ENCODE results near the gene PROZ. TPM values are rescaled to one million over a fixed set of nuclear protein-coding genes. Genes with fewer than 3 reads are reported as not detected.

The PROZ gene
- total and polyA plus RNA-seq, 4 donors: not detected

DNA sequence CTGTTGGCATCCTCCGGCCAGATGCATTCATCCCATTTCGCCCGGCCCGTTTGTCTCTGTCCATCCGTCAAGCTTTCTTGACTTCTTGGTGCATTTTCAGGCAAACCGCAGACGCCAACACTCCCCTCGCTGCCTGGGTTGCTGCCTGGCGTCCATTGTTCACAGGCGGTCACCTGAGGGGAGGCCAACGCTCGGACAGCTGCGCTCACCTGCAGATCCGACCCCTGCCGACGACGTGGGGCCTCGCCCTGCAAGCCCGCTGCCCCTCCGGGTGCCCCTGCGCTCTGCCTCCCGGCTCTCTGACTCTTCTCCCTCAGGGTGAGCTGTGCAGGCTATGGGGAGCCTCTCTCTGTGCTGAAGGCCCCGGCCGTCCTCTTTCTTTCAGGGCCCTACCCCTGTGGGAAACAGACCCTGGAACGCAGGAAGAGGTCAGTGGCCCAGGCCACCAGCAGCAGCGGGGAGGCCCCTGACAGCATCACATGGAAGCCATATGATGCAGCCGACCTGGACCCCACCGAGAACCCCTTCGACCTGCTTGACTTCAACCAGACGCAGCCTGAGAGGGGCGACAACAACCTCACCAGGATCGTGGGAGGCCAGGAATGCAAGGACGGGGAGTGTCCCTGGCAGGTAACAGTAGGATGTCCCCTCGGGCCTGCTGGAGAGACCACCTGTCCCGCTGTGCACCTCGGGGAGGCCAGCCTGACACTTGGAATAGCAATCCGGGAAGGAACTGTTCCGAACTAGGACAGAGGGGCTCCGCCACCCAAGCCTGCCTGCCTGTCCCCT lies 14.8 kb upstream of the PROZ start:
- 87% methylated on average over 39 of the region's 39 CpGs for WGBS, 2 donors
- peaks cover 0 to 2% (median 0%) of the 10 kb centered on the region in 5 donors for H3K4me1 ChIP-seq (ENCODE audit: control insufficient read depth in 5 of 5, insufficient read depth in 5 of 5, low read length in 5 of 5)

DNA sequence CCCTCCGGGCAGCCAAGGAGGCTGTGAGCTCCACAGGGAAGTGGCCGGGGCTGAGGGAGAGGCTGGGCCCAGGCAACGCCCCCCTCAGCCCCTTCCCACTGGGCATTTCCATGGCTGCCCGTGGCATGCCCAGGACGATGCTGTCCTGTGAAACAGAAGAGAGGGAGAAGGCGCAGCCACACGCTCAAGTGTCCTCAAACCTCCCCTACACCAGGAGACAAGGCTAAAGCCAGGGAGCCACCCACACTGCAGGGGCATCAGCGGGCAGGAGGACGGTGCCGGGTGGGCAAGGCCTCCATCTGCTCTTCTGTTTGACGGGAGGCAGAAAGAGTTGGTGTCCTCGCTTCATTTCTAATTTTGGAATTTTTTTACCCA lies 14.2 kb upstream of the PROZ start:
- Histone ChIP-seq H3K27ac (ENCODE audit: low read depth in 1 of 2, low read length in 1 of 2) (no peak overlapping the region), H3K36me3 (ENCODE audit: control insufficient read depth in 4 of 4, insufficient read depth in 4 of 4, low read length in 4 of 4) (peaks cover 0 to 2% (median 0%) of the 10 kb centered on the region in 4 donors), H3K27me3 (ENCODE audit: control insufficient read depth in 3 of 3, insufficient read depth in 3 of 3, low read length in 2 of 3) (no peaks in the 10 kb centered on the region), H3K9ac (ENCODE audit: insufficient read depth in 1 of 2, low read length in 2 of 2) (no peak overlapping the region), H3K4me3 (no peak overlapping the region), H3K9me3 (ENCODE audit: control insufficient read depth in 4 of 4, insufficient read depth in 3 of 4, low read length in 3 of 4) (no peaks in the 10 kb centered on the region), H3K4me1 (ENCODE audit: control insufficient read depth in 5 of 5, insufficient read depth in 5 of 5, low read length in 5 of 5) (no peaks in the 10 kb centered on the region)
- no peak for DNase-seq
- TF ChIP-seq CTCF (IDR thresholded peaks at IDR 0.05; ENCODE audit: control extremely low read depth, extremely low read depth): no peak
- WGBS, 2 donors: 88 to 91% methylated on average over 12 of the region's 12 CpGs
- ATAC-seq (ENCODE audit: insufficient read depth, low FRiP score): no peak

More for the DNA sequence above, 14.8 kb upstream of the PROZ start:
- H3K9me3 ChIP-seq (ENCODE audit: control insufficient read depth in 4 of 4, insufficient read depth in 3 of 4, low read length in 3 of 4): no peaks in the 10 kb centered on the region
- H3K4me3 ChIP-seq: no peak overlapping the region
- ATAC-seq (ENCODE audit: insufficient read depth, low FRiP score) (no peak), DNase-seq (no peak)
- no peak overlapping the region for H3K27ac ChIP-seq (ENCODE audit: low read depth in 1 of 2, low read length in 1 of 2)
- H3K9ac ChIP-seq (ENCODE audit: insufficient read depth in 1 of 2, low read length in 2 of 2): no peak overlapping the region
- H3K27me3 ChIP-seq (ENCODE audit: control insufficient read depth in 3 of 3, insufficient read depth in 3 of 3, low read length in 2 of 3): no peaks in the 10 kb centered on the region
- no peak for TF ChIP-seq CTCF (IDR thresholded peaks at IDR 0.05; ENCODE audit: control extremely low read depth, extremely low read depth)
- peaks cover 0 to 2% (median 0%) of the 10 kb centered on the region in 4 donors for H3K36me3 ChIP-seq (ENCODE audit: control insufficient read depth in 4 of 4, insufficient read depth in 4 of 4, low read length in 4 of 4)

DNA sequence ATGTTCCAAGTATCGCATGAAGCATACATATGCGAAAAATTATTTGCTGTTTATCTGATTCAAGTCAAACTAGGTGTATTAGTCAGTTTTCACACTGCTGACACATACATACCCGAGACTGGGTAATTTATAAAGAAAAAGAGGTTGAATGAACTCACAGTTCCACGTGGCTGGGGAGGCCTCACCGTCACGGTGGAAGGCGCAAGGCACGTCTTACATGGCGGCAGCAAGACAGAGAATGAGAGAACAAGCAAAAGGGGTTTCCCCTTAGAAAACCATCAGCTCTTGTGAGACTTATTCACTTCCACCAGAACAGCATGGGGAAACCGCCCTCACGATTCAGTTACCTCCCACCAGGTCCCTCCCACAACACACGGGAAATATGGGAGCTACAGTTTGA lies 13.0 kb upstream of the PROZ start:
- Histone ChIP-seq H3K27me3 (ENCODE audit: control insufficient read depth in 3 of 3, insufficient read depth in 3 of 3, low read length in 2 of 3) (no peaks in the 10 kb centered on the region), H3K27ac (ENCODE audit: low read depth in 1 of 2, low read length in 1 of 2) (no peak overlapping the region), H3K36me3 (ENCODE audit: control insufficient read depth in 4 of 4, insufficient read depth in 4 of 4, low read length in 4 of 4) (no peaks in the 10 kb centered on the region), H3K4me1 (ENCODE audit: control insufficient read depth in 5 of 5, insufficient read depth in 5 of 5, low read length in 5 of 5) (no peaks in the 10 kb centered on the region), H3K9ac (ENCODE audit: insufficient read depth in 1 of 2, low read length in 2 of 2) (no peak overlapping the region), H3K4me3 (no peak overlapping the region), H3K9me3 (ENCODE audit: control insufficient read depth in 4 of 4, insufficient read depth in 3 of 4, low read length in 3 of 4) (no peaks in the 10 kb centered on the region)
- WGBS, 2 donors: 84 to 85% methylated on average over 12 of the region's 12 CpGs
- DNase-seq (no peak), ATAC-seq (ENCODE audit: insufficient read depth, low FRiP score) (no peak)
- no peak for TF ChIP-seq CTCF (IDR thresholded peaks at IDR 0.05; ENCODE audit: control extremely low read depth, extremely low read depth)

Measured in lung (tissue), 12 donors.